GM18505 (cell line): ENCODE measurements around the gene TM9SF3.
"Not testable (repeated sequence)": the region's sequence is repeated elsewhere in the genome, so short reads cannot be mapped to it uniquely, and the experiment has no call there.

ENCODE experiments used
- ATAC-seq: cut with Tn5 transposase; IDR thresholded peaks from one replicate; pipeline ENCODE4 v1.9.1; 2021; ENCODE audit not compliant: unreplicated experiment
- POLR2A ChIP-seq: IDR thresholded peaks from 4 replicates; pipeline ENCODE4 v1.6.1; 2011; ENCODE audit warnings: borderline replicate concordance; ENCODE audit not compliant: insufficient read depth, insufficient read length; ENCODE audit errors: extremely low read depth

TM9SF3 gene

GRCh38 chr10:96570511-96570910 lies 16.3 kb downstream of the TM9SF3 start:
- no peak for ATAC-seq
- no peak for TF ChIP-seq POLR2A

- TF ChIP-seq POLR2A, result no peak
- no peak for ATAC-seq
Measured at GRCh38 chr10:96568402-96568801, 18.4 kb downstream of the TM9SF3 start.

- no peak for ATAC-seq
- TF ChIP-seq POLR2A, result no peak
Measured at GRCh38 chr10:96565774-96566173, 21.0 kb downstream of the TM9SF3 start.

DNA sequence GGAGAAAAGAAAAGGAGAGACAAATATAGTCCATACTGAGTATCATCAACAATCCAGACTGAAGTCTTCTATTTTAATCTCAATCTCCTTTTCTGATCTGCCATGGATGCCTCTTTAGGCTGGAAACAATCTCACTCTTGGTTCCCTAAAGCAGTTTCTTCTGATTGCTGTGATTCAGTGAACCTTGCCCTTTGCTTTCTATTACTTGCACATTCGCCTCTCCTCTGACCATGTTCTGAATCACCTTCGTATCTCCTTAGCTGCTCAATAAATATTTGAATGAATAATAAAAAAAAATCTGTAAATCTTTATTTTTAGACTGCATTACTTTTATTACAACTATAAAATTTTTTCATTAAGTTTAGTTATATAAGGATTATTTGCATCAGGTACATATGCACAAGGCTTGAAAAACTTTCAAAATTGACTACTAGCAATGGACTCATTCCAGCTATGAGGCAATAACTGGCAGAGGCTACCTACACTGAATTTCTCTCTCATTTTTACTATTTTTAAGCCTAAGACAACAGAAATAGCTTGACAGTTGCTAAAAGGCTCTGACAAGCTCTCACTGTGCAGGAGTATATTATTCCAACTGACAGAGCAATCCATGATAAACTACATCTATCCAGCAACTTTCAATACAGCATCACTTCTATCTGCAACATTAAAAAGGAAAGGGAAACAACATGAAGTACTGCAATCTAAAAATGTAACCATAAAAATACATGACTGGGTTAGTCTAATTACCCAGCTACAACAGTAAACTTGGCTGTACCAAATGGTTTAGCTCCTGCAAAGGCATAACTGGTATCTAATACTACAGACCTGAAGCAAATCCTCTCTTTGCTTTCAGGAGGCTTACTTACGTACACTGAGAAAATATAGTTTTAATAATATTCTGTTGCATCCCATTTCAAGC lies 25.6 kb downstream of the TM9SF3 start:
- ATAC-seq, result no peak

GRCh38 chr10:96560489-96560888 lies 26.3 kb downstream of the TM9SF3 start:
- no peak for TF ChIP-seq POLR2A
- ATAC-seq, result no peak

More for the DNA sequence above, 25.6 kb downstream of the TM9SF3 start:
- TF ChIP-seq POLR2A, result no peak

DNA sequence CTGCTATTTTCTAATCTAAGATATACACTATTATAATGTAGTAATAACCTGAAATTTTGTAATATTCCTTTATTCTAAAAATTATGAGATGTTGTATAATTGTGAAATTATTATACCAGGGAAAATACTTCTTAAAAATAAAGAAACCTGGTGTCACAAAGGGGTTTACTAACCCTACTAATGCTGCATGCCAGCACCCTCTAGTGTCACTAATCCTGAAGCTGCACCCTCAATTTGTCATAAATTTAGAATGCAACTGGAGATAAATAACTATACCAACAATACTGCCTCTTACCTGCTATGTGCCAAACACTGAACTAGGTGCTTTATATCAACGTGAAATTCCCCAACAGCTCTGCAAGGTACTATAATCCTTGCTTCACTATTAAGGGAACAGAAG lies 30.8 kb downstream of the TM9SF3 start:
- no peak for ATAC-seq
- TF ChIP-seq POLR2A, result no peak

GRCh38 chr10:96555330-96555729 lies 31.5 kb downstream of the TM9SF3 start:
- no peak for TF ChIP-seq POLR2A
- ATAC-seq, result no peak

- no peak for ATAC-seq
- no peak for TF ChIP-seq POLR2A
Measured at GRCh38 chr10:96548589-96548988, 38.2 kb downstream of the TM9SF3 start.

DNA sequence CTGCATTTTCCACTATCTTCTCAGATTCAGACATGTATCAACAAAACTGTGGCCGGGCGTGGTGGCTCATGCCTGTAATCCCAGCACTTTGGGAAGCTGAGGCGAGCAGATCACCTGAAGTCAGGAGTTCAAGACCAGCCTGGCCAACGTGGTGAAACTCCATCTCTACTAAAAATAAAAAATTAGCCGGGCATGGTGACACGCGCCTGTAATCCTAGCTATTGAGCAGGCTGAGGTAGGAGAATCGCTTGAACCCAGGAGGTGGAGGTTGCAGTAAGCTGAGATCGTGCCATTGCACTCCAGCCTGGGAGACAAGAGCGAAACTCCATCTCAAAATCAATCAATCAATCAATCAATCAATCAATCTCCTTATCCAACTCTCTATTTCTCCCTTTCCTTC lies 41.3 kb downstream of the TM9SF3 start:
- not testable (repeated sequence) for ATAC-seq

DNA sequence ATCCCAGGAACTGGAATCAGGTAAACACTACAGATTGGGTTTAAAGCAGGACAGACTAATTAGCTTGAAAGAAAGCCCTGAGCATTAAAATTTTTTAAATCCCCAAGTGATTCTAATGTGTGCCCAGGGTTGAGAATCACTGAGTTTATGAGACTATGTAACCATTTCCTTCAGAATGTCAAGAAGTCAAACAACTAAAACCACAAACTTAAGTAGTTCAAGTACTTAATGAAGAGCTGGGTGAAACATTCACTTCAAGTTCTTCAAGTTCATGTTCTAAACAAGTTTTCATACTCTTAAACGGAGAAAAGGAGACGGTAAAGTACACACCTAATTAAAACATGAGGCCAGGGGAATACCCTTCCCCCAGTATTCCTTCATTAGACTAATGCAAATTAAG lies 44.9 kb downstream of the TM9SF3 start:
- no peak for TF ChIP-seq POLR2A
- no peak for ATAC-seq

DNA sequence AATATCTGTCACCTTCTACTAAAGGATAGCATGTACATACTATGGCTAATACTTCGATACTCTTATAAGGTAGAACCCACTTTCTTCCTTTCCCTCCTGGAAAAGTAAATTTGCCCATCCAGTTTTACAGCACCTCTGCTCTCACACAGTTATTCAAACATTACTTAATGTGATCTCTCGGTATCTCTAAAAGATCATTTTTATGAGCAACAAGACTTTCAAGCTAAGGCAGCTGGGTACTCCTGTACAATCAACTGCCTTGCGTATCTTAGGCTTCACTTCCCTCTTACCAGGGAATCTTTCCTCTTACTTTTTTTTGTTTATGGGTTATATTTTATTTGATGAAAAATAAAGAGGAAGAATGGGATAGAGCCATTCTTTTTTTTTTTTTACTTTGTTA lies 46.6 kb downstream of the TM9SF3 start:
- no peak for ATAC-seq
- no peak for TF ChIP-seq POLR2A

DNA sequence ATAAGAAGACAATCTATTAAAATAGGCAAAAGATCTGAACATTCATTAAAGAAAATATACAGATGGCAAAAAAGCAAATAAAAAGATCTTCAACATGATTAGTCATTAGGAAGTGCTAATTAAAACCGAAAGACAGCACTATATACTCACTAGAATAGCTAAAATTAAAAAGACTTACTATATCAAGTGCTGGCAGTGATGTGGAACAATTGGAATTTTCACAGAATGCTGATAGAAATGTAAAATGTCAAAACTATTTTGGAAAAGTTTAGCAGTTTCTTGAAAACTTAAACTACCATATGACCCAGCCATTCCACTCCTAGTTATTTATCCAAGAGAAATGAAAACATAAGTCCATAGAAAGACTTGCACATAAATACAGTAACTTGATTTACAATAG lies 48.1 kb downstream of the TM9SF3 start:
- ATAC-seq, result no peak
- TF ChIP-seq POLR2A, result no peak

DNA sequence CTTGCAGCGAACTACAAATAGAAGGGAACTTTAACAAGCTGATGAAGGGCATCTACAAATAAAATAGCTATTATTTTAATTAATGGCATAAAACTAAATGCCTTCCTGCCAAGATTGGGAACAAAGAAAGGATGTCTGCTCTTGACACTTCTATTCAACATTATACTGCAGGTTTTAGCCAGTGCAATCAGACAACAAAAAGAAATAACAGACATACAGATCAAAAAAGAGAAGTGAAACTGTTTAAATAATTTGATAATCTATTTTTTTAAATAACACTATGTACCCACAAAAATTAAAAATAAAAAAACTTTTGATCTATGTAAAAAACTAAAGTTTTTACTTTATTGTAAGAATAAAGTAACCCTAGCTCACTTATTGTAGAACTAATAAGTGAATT lies 50.7 kb downstream of the TM9SF3 start:
- TF ChIP-seq POLR2A, result no peak
- ATAC-seq, result no peak

- no peak for TF ChIP-seq POLR2A
- no peak for ATAC-seq
Measured at GRCh38 chr10:96532523-96532922, 54.3 kb downstream of the TM9SF3 start.
